ENCODE measurements around the gene PIAS1. TPM values are rescaled to one million over a fixed set of nuclear protein-coding genes. Genes with fewer than 3 reads are reported as not detected.

Gene PIAS1
- total RNA-seq, 1 experiment from 2014 or later, result 3.6 TPM

DNA sequence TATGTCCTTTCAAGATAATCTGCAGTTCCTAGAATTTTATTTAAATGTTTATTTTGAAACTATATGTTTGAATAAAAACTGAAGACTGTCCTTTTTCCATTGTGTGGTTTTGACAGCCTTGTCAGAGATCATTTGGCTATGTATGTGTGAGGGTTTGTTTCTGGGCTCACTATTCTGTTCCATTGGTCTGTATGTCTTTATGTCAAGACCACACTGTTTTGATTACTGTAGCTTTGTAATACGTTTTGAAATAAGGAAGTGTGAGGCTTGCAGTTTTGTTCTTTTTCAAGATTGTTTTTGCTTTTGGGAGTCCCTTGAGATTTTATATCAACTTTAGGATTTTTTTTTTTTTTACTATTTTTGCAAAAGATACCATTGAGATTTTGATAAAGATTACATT, 42.0 kb downstream of the PIAS1 start:
- no peak for DNase-seq (ENCODE audit: low read depth)
- in situ Hi-C loops (cut with HindIII; ENCODE audit: low pct_unique_long_range_greater_than_20kb, low sequenced_read_pairs), result no loop called here

DNA sequence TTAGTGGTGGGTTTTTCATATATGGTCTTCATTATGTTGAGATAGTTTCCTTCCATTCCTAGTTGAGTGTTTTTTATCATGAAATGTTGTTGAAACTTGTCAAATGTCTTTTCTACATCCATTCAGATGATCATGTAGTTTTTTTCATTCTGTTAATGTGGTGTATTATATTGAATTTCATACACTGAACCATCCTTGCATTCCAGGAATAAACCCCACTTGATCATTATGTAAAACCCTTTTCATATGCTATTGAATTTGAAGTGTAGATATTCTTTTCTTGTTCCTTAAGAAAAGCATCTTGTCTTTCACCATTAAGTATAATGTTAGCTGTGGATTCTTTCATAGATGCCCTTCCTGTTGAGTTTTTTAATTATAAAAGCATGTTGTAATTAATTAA, 42.9 kb downstream of the PIAS1 start:
- DNase-seq (ENCODE audit: low read depth), result peak; percentile 7

DNA sequence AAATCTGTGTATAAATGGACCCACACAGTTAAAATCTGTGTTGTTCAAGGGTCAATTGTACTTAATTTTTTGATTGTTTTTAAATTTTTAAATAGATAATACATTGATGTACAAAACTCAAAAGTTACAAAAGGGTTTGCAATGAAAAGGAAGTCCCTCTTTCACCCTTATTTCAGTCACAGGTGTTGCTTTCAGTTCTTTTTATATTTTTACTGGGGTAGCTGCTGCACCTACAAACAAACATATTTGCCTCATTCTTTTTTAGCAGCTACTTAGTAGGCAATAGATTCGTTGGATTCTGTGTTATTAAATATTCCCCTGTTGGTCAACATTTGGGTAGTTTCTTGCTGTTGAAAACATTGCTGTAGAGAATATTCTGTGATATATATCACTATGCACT, 44.4 kb downstream of the PIAS1 start:
- in situ Hi-C loops (cut with HindIII; ENCODE audit: low pct_unique_long_range_greater_than_20kb, low sequenced_read_pairs), result no loop called here
- DNase-seq (ENCODE audit: low read depth), result no peak

More for the DNA sequence above, 42.9 kb downstream of the PIAS1 start:
- in situ Hi-C loops (cut with HindIII; ENCODE audit: low pct_unique_long_range_greater_than_20kb, low sequenced_read_pairs), result no loop called here

DNA sequence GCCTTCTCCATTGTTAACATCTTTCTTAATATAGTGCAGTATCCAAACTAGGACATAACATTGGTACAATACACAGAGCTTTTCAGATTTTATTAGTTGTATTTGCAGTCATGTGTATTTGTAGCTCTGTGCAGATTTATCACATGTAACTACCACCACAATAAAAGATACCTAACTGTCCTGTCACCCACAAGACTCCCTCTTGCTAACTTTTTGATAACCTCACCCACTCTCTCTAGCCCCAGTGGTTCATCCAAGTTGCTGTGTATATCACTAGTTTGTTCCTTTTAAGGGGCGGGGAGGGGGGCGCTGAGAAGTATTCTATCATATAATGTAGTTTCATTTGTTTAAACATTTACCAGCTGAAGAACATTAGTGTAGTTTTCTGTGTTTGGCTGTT, 46.1 kb downstream of the PIAS1 start:
- in situ Hi-C loops (cut with HindIII; ENCODE audit: low pct_unique_long_range_greater_than_20kb, low sequenced_read_pairs), result no loop called here
- no peak for DNase-seq (ENCODE audit: low read depth)

GRCh38 chr15:68103603-68104002, 49.5 kb downstream of the PIAS1 start:
- in situ Hi-C loops (cut with HindIII; ENCODE audit: low pct_unique_long_range_greater_than_20kb, low sequenced_read_pairs), result no loop called here
- no peak for DNase-seq (ENCODE audit: low read depth)

DNA sequence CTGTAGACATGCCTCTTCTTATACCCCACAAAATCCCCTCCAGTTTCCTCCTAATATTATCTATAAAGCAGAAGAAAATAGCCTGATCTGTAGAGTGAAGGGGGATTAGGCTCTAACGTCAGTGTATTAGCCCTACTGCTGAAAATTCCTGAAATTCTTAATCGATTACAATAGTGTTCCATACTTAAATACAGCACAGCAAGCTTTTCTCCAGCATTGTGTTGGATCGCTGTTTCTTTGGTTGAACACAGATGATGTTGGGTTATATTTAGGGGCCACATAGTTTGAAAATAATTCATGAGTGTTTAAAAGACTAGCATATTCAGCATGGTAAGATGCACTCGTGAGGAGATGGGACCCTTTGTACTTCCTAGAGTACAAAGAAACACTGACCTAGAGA, 52.5 kb downstream of the PIAS1 start:
- DNase-seq (ENCODE audit: low read depth), result no peak
- in situ Hi-C loops (cut with HindIII; ENCODE audit: low pct_unique_long_range_greater_than_20kb, low sequenced_read_pairs), result no loop called here

GRCh38 chr15:68107142-68107541, 53.0 kb downstream of the PIAS1 start:
- DNase-seq (ENCODE audit: low read depth), result no peak
- in situ Hi-C loops (cut with HindIII; ENCODE audit: low pct_unique_long_range_greater_than_20kb, low sequenced_read_pairs), result no loop called here

GRCh38 chr15:68112706-68113105, 58.6 kb downstream of the PIAS1 start:
- no peak for DNase-seq (ENCODE audit: low read depth)
- in situ Hi-C loops (cut with HindIII; ENCODE audit: low pct_unique_long_range_greater_than_20kb, low sequenced_read_pairs), result no loop called here

DNA sequence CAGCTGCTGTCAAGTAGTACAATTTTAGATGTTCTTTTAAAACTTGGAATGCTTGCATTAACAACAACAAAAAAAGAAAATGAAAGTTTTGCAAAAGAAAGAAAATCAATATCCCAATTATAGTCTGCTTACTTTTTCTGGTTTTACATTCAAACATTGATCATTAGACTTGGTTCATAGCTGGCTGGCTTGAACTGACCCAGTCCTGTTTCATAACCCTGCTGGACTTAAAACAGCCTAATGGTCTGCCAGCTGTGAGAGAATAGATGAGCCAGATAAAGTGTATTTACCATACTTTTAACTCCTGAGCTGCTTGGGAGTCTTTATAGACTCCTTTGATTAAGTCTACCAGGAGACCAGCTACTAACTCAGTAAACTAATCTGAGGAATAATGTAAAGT, 59.2 kb downstream of the PIAS1 start:
- DNase-seq (ENCODE audit: low read depth), result no peak
- in situ Hi-C loops (cut with HindIII; ENCODE audit: low pct_unique_long_range_greater_than_20kb, low sequenced_read_pairs), result no loop called here

- DNase-seq (ENCODE audit: low read depth), result no peak
- in situ Hi-C loops (cut with HindIII; ENCODE audit: low pct_unique_long_range_greater_than_20kb, low sequenced_read_pairs), result no loop called here
These were observed 59.6 kb downstream of the PIAS1 start for GRCh38 chr15:68113751-68114150.

DNA sequence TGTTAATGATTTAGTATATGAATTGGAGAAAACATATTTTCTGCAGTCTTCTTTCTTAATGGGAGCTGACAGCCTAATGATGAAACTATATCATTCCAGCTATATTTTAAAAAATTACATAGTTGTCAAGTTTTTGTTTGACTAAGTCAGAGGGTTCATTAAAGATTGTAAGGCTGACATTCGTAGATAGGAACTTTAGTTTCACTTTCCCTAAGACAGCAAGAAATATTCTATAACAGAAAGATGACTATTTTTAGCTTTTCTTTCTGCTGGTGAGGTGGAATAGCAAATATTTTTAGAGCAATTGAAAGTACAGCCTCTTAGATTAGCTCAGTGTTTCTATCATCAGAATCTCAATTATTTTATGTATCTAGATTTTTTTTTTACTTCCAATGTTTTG, 60.2 kb downstream of the PIAS1 start:
- no peak for DNase-seq (ENCODE audit: low read depth)
- in situ Hi-C loops (cut with HindIII; ENCODE audit: low pct_unique_long_range_greater_than_20kb, low sequenced_read_pairs), result no loop called here

DNA sequence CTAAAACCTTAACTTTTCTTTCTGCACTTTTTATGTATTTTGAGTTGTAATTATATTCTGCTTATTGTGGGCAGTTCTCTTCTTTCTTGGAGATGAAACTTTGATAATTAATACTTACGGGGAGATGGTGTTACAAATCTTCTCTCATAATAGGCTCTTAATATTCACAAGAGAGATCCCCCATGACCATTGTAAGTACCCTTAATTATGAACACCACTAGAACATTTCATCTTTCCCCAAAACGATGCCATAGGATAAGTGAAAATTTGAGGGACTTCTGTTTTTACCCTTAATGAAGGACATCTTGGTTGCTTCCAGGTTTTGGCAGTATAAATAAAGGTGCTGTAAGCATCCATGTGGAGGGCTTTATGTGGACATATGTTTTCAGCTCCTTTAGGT, 60.7 kb downstream of the PIAS1 start:
- in situ Hi-C loops (cut with HindIII; ENCODE audit: low pct_unique_long_range_greater_than_20kb, low sequenced_read_pairs), result no loop called here
- no peak for DNase-seq (ENCODE audit: low read depth)

DNA sequence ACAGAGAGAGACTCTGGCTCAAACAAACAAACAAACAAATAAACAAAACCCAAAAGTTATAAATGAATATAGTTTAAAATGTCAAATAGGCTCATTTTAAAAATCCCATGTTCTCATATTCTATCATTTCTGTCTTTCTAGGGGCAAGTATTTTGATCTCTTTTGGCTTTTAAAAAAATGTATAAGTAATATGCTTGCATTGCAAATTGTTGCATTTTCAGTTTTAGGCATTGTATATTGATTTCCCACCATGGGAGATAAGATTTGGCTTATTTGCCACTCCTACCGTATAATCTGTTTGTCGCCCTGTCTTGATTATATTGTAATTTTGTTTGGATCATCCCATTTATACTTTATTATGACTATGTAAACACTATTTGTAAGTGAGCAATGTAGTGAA, 70.6 kb downstream of the PIAS1 start:
- DNase-seq (ENCODE audit: low read depth), result no peak
- in situ Hi-C loops (cut with HindIII; ENCODE audit: low pct_unique_long_range_greater_than_20kb, low sequenced_read_pairs), result no loop called here

DNA sequence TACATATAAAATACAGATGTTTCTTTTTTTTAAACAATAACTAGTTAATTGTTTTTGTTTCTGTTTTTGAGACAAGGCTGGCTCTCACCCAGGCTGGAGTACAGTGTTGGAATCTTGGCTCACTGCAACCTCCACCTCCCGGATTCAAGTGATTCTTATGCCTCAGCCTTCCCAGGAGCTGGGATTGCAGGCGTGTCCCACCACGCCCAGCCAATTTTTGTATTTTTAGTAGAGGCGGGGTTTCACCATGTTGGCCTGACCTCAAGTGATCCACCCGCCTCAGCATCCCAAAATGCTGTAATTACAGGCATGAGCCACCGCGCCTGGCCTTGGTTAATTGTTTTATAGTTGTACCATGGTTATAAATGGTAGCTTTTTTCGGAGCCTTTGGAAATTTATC, 72.3 kb downstream of the PIAS1 start:
- no peak for DNase-seq (ENCODE audit: low read depth)
- in situ Hi-C loops (cut with HindIII; ENCODE audit: low pct_unique_long_range_greater_than_20kb, low sequenced_read_pairs), result no loop called here

- in situ Hi-C loops (cut with HindIII; ENCODE audit: low pct_unique_long_range_greater_than_20kb, low sequenced_read_pairs), result no loop called here
These were observed 75.0 kb downstream of the PIAS1 start for GRCh38 chr15:68129072-68129471.

DNA sequence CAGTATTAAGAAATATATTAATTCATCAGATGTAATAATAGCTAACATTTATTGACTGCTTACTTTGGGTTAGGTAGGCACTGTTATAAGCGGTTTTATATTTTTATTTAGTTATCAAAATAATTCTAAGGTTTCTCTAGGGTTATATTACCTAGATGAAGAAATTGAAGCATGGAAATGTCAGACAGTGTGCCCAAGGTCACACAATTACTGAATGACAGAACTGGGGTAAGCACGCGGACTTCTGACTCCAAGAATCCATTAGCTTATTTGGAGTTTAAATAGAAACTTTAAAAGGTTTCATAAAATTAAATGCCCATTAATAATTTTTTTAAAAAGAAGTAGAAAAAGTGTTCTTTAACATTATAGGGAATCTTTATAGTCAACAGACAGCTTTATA, 76.7 kb downstream of the PIAS1 start:
- in situ Hi-C loops (cut with HindIII; ENCODE audit: low pct_unique_long_range_greater_than_20kb, low sequenced_read_pairs), result no loop called here
- DNase-seq (ENCODE audit: low read depth), result no peak

More at GRCh38 chr15:68129072-68129471, 75.0 kb downstream of the PIAS1 start:
- DNase-seq (ENCODE audit: low read depth), result no peak

DNA sequence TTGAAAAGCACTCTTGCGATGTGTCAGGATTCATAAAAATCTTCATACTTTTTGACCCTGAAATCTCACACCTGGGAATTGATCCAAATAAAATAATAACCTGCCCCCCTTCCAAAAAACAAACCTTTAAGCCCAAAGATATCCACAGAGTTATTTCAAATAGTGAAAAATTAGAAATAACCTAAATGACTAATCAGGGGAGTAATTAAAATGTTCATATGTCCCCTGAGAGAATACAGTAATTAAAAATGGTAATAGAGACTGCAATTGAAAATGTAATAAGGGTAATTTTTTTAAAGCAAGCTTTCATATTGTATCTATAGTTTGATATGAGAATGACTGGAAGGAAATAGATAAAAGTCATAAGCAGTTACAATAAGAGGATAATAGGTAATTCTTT, 83.0 kb downstream of the PIAS1 start:
- no peak for DNase-seq (ENCODE audit: low read depth)
- in situ Hi-C loops (cut with HindIII; ENCODE audit: low pct_unique_long_range_greater_than_20kb, low sequenced_read_pairs), result no loop called here

GRCh38 chr15:68143129-68143528, 89.0 kb downstream of the PIAS1 start:
- no peak for DNase-seq (ENCODE audit: low read depth)
- in situ Hi-C loops (cut with HindIII; ENCODE audit: low pct_unique_long_range_greater_than_20kb, low sequenced_read_pairs), result no loop called here

DNA sequence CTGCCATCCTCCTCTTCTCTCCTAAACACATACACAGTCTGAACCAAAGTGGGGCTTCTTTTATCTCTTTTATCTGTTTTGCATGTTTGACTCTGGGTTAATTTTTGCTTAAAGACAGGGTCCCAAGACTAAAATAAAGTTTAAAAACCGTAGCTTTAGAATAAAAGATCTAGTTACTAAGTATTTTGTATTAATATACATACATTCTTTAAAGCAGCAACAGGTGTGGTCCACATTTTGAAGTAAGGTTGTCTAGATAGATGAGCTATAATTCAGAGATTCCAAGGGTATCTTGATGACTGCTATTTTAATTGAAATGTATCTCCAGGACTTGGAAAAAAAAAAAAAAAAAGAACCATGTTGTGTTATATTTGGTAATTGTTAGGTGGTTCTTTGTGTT, 89.7 kb downstream of the PIAS1 start:
- DNase-seq (ENCODE audit: low read depth), result no peak
- in situ Hi-C loops (cut with HindIII; ENCODE audit: low pct_unique_long_range_greater_than_20kb, low sequenced_read_pairs), result no loop called here

- in situ Hi-C loops (cut with HindIII; ENCODE audit: low pct_unique_long_range_greater_than_20kb, low sequenced_read_pairs), result no loop called here
- no peak for DNase-seq (ENCODE audit: low read depth)
These were observed 91.6 kb downstream of the PIAS1 start for GRCh38 chr15:68145706-68146105.

DNA sequence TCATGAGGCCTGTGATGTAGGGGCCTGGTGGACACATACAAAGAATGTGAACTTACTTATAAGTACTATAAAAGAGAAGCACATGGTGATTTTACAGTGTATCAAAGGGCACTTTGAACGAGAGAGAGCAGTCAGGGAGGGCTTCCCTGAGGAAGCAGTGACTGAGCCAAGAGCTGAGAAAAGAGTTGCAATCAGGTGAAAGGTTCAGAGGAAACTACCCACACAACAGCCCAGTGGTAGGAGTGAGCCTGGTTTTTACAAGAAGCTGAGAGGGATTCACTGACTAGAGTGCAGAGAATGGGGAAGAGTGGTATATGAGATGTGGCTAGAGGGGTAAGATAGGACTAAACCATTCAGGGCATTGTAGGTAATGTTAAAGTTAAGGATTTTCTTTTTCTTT, 93.9 kb downstream of the PIAS1 start:
- no peak for DNase-seq (ENCODE audit: low read depth)
- in situ Hi-C loops (cut with HindIII; ENCODE audit: low pct_unique_long_range_greater_than_20kb, low sequenced_read_pairs), result no loop called here
